Duodenal mucosa (tissue), 2 donors: ENCODE measurements around the gene PRAC2.

Experiments
- H3K27ac ChIP-seq: one replicate; pipeline ENCODE4 v1.7.0; 2013; ENCODE audit warnings: low read depth, low read length
- H3K27me3 ChIP-seq, 2 donors: one replicate each; pipeline ENCODE4 v1.7.0; 2013; ENCODE audit warnings: low read length in 2 of 2, control low read depth in 1 of 2; ENCODE audit not compliant: insufficient read depth in 2 of 2, control insufficient read depth in 1 of 2
- H3K36me3 ChIP-seq, 2 donors: one replicate each; pipeline ENCODE4 v1.7.0; 2013; ENCODE audit warnings: low read length in 2 of 2, control low read depth in 1 of 2; ENCODE audit not compliant: insufficient read depth in 2 of 2, control insufficient read depth in 1 of 2
- H3K4me1 ChIP-seq, 2 donors: one replicate each; pipeline ENCODE4 v1.7.0; 2013; ENCODE audit warnings: low read length in 2 of 2, control low read depth in 1 of 2; ENCODE audit not compliant: insufficient read depth in 2 of 2, control insufficient read depth in 1 of 2
- H3K4me3 ChIP-seq, 2 donors: one replicate each; pipeline ENCODE4 v1.7.0; 2013; ENCODE audit warnings: low read length in 2 of 2, low read depth in 1 of 2
- H3K9ac ChIP-seq, 2 donors: one replicate each; pipeline ENCODE4 v1.7.0; 2013; ENCODE audit warnings: low read length in 2 of 2, low read depth in 1 of 2
- H3K9me3 ChIP-seq, 2 donors: one replicate each; pipeline ENCODE4 v1.7.0; 2013; ENCODE audit warnings: low read length in 2 of 2, control low read depth in 1 of 2; ENCODE audit not compliant: control insufficient read depth in 1 of 2

Gene PRAC2

GRCh38 chr17:48722915-48723422, at the start of gene PRAC2:
TSS of gene PRAC2 (plus strand) at chr17:48723185. CDS start at chr17:48724411, 1,226 bp downstream.
- Histone ChIP-seq H3K9me3 (no peaks in the 10 kb centered on the region), H3K4me3 (peak within 1 kb of the TSS; percentile 40 to 53), H3K36me3 (no peaks in the 10 kb centered on the region), H3K27me3 (peaks cover 94 to 95% of the 10 kb centered on the region in 2 donors), H3K27ac (no peak within 1 kb of the TSS), H3K9ac (no peak within 1 kb of the TSS), H3K4me1 (peaks cover 30 to 35% of the 10 kb centered on the region in 2 donors)

- H3K4me3 ChIP-seq: no peak overlapping the region
- H3K9ac ChIP-seq: no peak overlapping the region
- H3K4me1 ChIP-seq: peaks cover 0 to 4% of the 10 kb centered on the region in 2 donors
- no peak overlapping the region for H3K27ac ChIP-seq
- no peaks in the 10 kb centered on the region for H3K9me3 ChIP-seq
- H3K27me3 ChIP-seq: peaks cover 2 to 25% of the 10 kb centered on the region in 2 donors
- no peaks in the 10 kb centered on the region for H3K36me3 ChIP-seq
Observed at GRCh38 chr17:48676963-48677558, 45.9 kb upstream of the PRAC2 start.

GRCh38 chr17:48678141-48678971, 44.6 kb upstream of the PRAC2 start:
- H3K4me3 ChIP-seq: peak overlapping the region in 1 of 2 donors; percentile 16
- H3K27ac ChIP-seq: no peak overlapping the region
- H3K27me3 ChIP-seq: peaks cover 8 to 22% of the 10 kb centered on the region in 2 donors
- H3K4me1 ChIP-seq: peaks cover 0 to 4% of the 10 kb centered on the region in 2 donors
- no peaks in the 10 kb centered on the region for H3K36me3 ChIP-seq
- H3K9ac ChIP-seq: no peak overlapping the region
- H3K9me3 ChIP-seq: no peaks in the 10 kb centered on the region

- H3K36me3 ChIP-seq: no peaks in the 10 kb centered on the region
- peaks cover 8 to 22% of the 10 kb centered on the region in 2 donors for H3K27me3 ChIP-seq
- H3K9ac ChIP-seq: no peak overlapping the region
- no peak overlapping the region for H3K4me3 ChIP-seq
- H3K27ac ChIP-seq: no peak overlapping the region
- peaks cover 0 to 4% of the 10 kb centered on the region in 2 donors for H3K4me1 ChIP-seq
- no peaks in the 10 kb centered on the region for H3K9me3 ChIP-seq
Observed at GRCh38 chr17:48679385-48680096, 43.4 kb upstream of the PRAC2 start.

GRCh38 chr17:48681609-48682008, 41.4 kb upstream of the PRAC2 start:
- peaks cover 8 to 15% of the 10 kb centered on the region in 2 donors for H3K27me3 ChIP-seq

GRCh38 chr17:48690655-48691054, 32.3 kb upstream of the PRAC2 start:
- H3K27ac ChIP-seq: no peak overlapping the region
- H3K27me3 ChIP-seq: peaks cover 7 to 15% of the 10 kb centered on the region in 2 donors
- no peaks in the 10 kb centered on the region for H3K36me3 ChIP-seq
- peaks cover 3% of the 10 kb centered on the region in 2 donors for H3K9me3 ChIP-seq
- no peak overlapping the region for H3K9ac ChIP-seq
- H3K4me3 ChIP-seq: no peak overlapping the region
- no peaks in the 10 kb centered on the region for H3K4me1 ChIP-seq

More at GRCh38 chr17:48681609-48682008, 41.4 kb upstream of the PRAC2 start:
- H3K4me1 ChIP-seq: peaks cover 0 to 4% of the 10 kb centered on the region in 2 donors
- no peak overlapping the region for H3K9ac ChIP-seq
- H3K9me3 ChIP-seq: no peaks in the 10 kb centered on the region
- no peak overlapping the region for H3K4me3 ChIP-seq
- H3K27ac ChIP-seq: no peak overlapping the region
- H3K36me3 ChIP-seq: no peaks in the 10 kb centered on the region

GRCh38 chr17:48692049-48692448, 30.9 kb upstream of the PRAC2 start:
- Histone ChIP-seq H3K9ac (no peak overlapping the region), H3K9me3 (peaks cover 3% of the 10 kb centered on the region in 2 donors), H3K36me3 (no peaks in the 10 kb centered on the region), H3K27me3 (peaks cover 14 to 15% of the 10 kb centered on the region in 2 donors), H3K4me1 (no peaks in the 10 kb centered on the region), H3K4me3 (no peak overlapping the region), H3K27ac (no peak overlapping the region)

GRCh38 chr17:48693178-48693577, 29.8 kb upstream of the PRAC2 start:
- peaks cover 9 to 20% of the 10 kb centered on the region in 2 donors for H3K27me3 ChIP-seq
- H3K4me1 ChIP-seq: no peaks in the 10 kb centered on the region
- no peak overlapping the region for H3K4me3 ChIP-seq
- H3K9ac ChIP-seq: no peak overlapping the region
- peaks cover 3% of the 10 kb centered on the region in 2 donors for H3K9me3 ChIP-seq
- no peak overlapping the region for H3K27ac ChIP-seq
- no peaks in the 10 kb centered on the region for H3K36me3 ChIP-seq

GRCh38 chr17:48701864-48702532, 21.0 kb upstream of the PRAC2 start:
- no peak overlapping the region for H3K9ac ChIP-seq
- H3K27me3 ChIP-seq: peaks cover 39 to 49% of the 10 kb centered on the region in 2 donors
- H3K27ac ChIP-seq: no peak overlapping the region
- H3K36me3 ChIP-seq: no peaks in the 10 kb centered on the region
- H3K4me3 ChIP-seq: no peak overlapping the region
- no peaks in the 10 kb centered on the region for H3K4me1 ChIP-seq
- H3K9me3 ChIP-seq: no peaks in the 10 kb centered on the region
